GM12801 (cell line): ENCODE results near the gene GPC5.

Experiments
- CTCF ChIP-seq: IDR thresholded peaks from one replicate; pipeline ENCODE4 v1.5.1; 2011; ENCODE audit warnings: control low read depth; ENCODE audit not compliant: insufficient read length; ENCODE audit errors: extremely low read depth

Gene GPC5

GRCh38 chr13:92830821-92831220, 1432.4 kb downstream of the GPC5 start:
- TF ChIP-seq CTCF: no peak

- TF ChIP-seq CTCF: no peak
These were observed 1434.7 kb downstream of the GPC5 start for GRCh38 chr13:92833071-92833470.

DNA sequence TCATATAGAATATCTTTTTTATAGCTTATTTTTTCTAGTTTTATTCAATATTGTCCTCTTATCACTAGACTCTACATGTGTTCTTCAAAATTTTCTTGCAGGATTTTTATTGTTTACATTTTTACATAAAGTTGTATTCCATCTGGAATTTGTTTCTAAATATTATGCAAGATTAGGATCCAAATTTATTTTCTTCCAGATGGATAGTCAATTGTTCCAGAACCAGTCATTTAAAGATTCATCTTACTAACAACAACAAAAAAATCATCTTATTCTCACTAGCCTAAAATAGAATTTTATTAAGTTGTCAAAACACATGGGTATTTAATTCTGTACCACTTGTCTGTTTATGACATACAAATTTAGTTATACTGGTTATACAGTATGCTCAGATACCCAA, 1437.8 kb downstream of the GPC5 start:
- no peak for TF ChIP-seq CTCF

DNA sequence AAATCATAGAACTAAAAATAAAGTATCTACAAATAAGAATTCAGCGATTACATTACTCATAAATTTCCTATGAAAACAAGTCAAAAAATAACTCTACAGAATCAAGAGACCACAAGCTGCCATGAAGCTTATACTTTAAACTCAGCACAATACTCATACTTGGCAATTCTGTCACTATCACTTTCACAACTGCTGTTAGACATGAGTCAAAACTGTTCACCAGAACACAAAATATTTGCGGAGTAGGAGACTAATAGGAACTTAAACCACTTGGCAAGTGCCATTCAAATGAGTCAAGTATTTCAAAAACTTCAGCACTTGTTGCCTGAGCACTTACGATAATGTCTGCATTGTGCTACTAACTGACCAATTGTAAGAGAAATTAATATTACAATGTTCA, 1440.4 kb downstream of the GPC5 start:
- TF ChIP-seq CTCF: no peak

- TF ChIP-seq CTCF: no peak
These were observed 1443.7 kb downstream of the GPC5 start for GRCh38 chr13:92842145-92842544.

GRCh38 chr13:92843549-92843948, 1445.1 kb downstream of the GPC5 start:
- no peak for TF ChIP-seq CTCF

DNA sequence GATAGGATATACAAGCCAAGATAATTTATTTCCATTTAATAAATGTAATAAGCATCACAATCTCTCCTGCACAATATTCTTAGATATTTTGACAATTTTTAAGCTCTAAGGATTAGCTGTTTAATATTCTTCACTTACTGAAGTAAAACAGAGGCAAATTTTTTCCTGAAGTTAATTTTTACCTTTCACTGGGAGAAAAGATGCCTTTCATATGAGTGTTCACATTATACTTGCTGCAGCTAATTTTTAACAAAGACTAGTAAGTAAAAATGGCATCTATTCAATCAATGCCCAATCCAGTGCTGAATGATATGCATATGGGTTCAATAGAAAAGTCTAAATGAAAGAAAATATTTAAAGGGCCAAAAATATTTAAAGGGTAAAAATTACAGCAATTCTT, 1451.0 kb downstream of the GPC5 start:
- no peak for TF ChIP-seq CTCF
